Parathyroid adenoma (tissue), 2 donors: ENCODE results near the gene DPM3.

Experiments used
- H2AFZ ChIP-seq: fragments of 300-600 bp; sonication (generic); one replicate; pipeline ENCODE4 v1.7.0; 2017; ENCODE audit warnings: antibody characterized with exemption, mild to moderate bottlenecking
- H3K27ac ChIP-seq: fragments of 300-600 bp; sonication (generic); one replicate; pipeline ENCODE4 v1.7.0; 2017
- H3K27me3 ChIP-seq: fragments of 300-600 bp; sonication (generic); one replicate; pipeline ENCODE4 v1.7.0; 2017; ENCODE audit warnings: low read length; ENCODE audit not compliant: control insufficient read depth, insufficient read depth
- H3K36me3 ChIP-seq: fragments of 300-600 bp; sonication (generic); one replicate; pipeline ENCODE4 v1.7.0; 2017; ENCODE audit warnings: low read length; ENCODE audit not compliant: control insufficient read depth, insufficient read depth
- H3K4me1 ChIP-seq: fragments of 300-600 bp; sonication (generic); one replicate; pipeline ENCODE4 v1.7.0; 2017; ENCODE audit warnings: control low read depth
- H3K4me2 ChIP-seq: fragments of 300-600 bp; sonication (generic); one replicate; pipeline ENCODE4 v1.7.0; 2017; ENCODE audit warnings: low read length
- H3K4me3 ChIP-seq: fragments of 300-600 bp; sonication (generic); one replicate; pipeline ENCODE4 v1.7.0; 2017; ENCODE audit warnings: low read depth, low read length
- H3K79me2 ChIP-seq: fragments of 300-600 bp; sonication (generic); one replicate; pipeline ENCODE4 v1.7.0; 2017; ENCODE audit warnings: control low read depth
- H3K9ac ChIP-seq: fragments of 300-600 bp; sonication (generic); one replicate; pipeline ENCODE4 v1.7.0; 2017; ENCODE audit warnings: mild to moderate bottlenecking
- H3K9me3 ChIP-seq: fragments of 300-600 bp; sonication (generic); one replicate; pipeline ENCODE4 v1.7.0; 2017; ENCODE audit warnings: low read length; ENCODE audit not compliant: control insufficient read depth
- CTCF ChIP-seq: fragments of 300-600 bp; sonication (generic); IDR thresholded peaks from one replicate; pipeline ENCODE4 v1.7.0; 2017; ENCODE audit warnings: antibody characterized with exemption, mild to moderate bottlenecking
- donor health status: primary hyperparathyroidism.

Gene DPM3

GRCh38 chr1:155136748-155137147 lies 3.6 kb downstream of the DPM3 start:
- no peak for TF ChIP-seq CTCF
- no peaks in the 10 kb centered on the region for H3K9me3 ChIP-seq
- H3K4me2 ChIP-seq, result peak overlapping the region; percentile 57
- H3K36me3 ChIP-seq, result no peaks in the 10 kb centered on the region
- H2AFZ ChIP-seq, result no peak overlapping the region
- H3K4me1 ChIP-seq, result no peaks in the 10 kb centered on the region
- peak overlapping the region; percentile 79 for H3K4me3 ChIP-seq
- no peak overlapping the region for H3K9ac ChIP-seq
- H3K79me2 ChIP-seq, result no peaks in the 10 kb centered on the region
- H3K27ac ChIP-seq, result peak overlapping the region; percentile 29
- H3K27me3 ChIP-seq, result no peaks in the 10 kb centered on the region

- peak; percentile 11 for TF ChIP-seq CTCF
- H3K4me3 ChIP-seq, result peak within 1 kb of the TSS; percentile 79
- H2AFZ ChIP-seq, result peak within 1 kb of the TSS; percentile 86
- H3K36me3 ChIP-seq, result no peaks in the 10 kb centered on the region
- H3K9ac ChIP-seq, result peak within 1 kb of the TSS; percentile 7
- no peaks in the 10 kb centered on the region for H3K79me2 ChIP-seq
- peak within 1 kb of the TSS; percentile 98 for H3K27ac ChIP-seq
- no peaks in the 10 kb centered on the region for H3K9me3 ChIP-seq
- no peaks in the 10 kb centered on the region for H3K27me3 ChIP-seq
- H3K4me2 ChIP-seq, result peak within 1 kb of the TSS; percentile 99
- H3K4me1 ChIP-seq, result no peaks in the 10 kb centered on the region
Observed at GRCh38 chr1:155135415-155136028, 4.8 kb downstream of the DPM3 start, which contains the start of gene SLC50A1. SLC50A1 (plus strand) TSS chr1:155135852; CDS start chr1:155135912, 60 bp downstream.

GRCh38 chr1:155134880-155135414 lies 5.4 kb downstream of the DPM3 start:
- Histone ChIP-seq H3K9ac (no peak overlapping the region), H2AFZ (peak overlapping the region; percentile 86), H3K27ac (peak overlapping the region; percentile 98), H3K4me2 (peak overlapping the region; percentile 99), H3K4me3 (peak overlapping the region; percentile 79), H3K4me1 (peaks cover 2% of the 10 kb centered on the region), H3K79me2 (no peaks in the 10 kb centered on the region), H3K9me3 (no peaks in the 10 kb centered on the region), H3K36me3 (no peaks in the 10 kb centered on the region), H3K27me3 (no peaks in the 10 kb centered on the region)
- no peak for TF ChIP-seq CTCF

- Histone ChIP-seq H3K79me2 (no peaks in the 10 kb centered on the region), H3K36me3 (no peaks in the 10 kb centered on the region), H3K27ac (peak overlapping the region; percentile 98), H3K4me2 (peak overlapping the region; percentile 99), H3K27me3 (no peaks in the 10 kb centered on the region), H3K9me3 (no peaks in the 10 kb centered on the region), H3K4me3 (peak overlapping the region; percentile 79), H3K9ac (no peak overlapping the region), H3K4me1 (peaks cover 2% of the 10 kb centered on the region), H2AFZ (no peak overlapping the region)
- no peak for TF ChIP-seq CTCF
Observed at GRCh38 chr1:155134322-155134721, 6.0 kb downstream of the DPM3 start.
